ENCODE measurements around the gene KRTAP10-7.
"Not testable (repeated sequence)": the region's sequence is repeated elsewhere in the genome, so short reads cannot be mapped to it uniquely, and the experiment has no call there.

KRTAP10-7 gene

GRCh38 chr21:44600118-44600978 is at the start of gene KRTAP10-7:
Gene KRTAP10-7 (plus strand): TSS chr21:44600597. CDS start chr21:44600622, 25 bp downstream.
- not testable (repeated sequence) for DNase-seq (ENCODE audit: low read depth)

- no peak for DNase-seq (ENCODE audit: low read depth)
Observed at GRCh38 chr21:44550807-44551206, 49.6 kb upstream of the KRTAP10-7 start.

GRCh38 chr21:44551340-44551961 is 48.9 kb upstream of the KRTAP10-7 start, which contains the start of gene KRTAP10-2:
Gene KRTAP10-2 (minus strand): TSS chr21:44551505. CDS start chr21:44551458, 47 bp downstream.
- no peak for DNase-seq (ENCODE audit: low read depth)

GRCh38 chr21:44552136-44552535 is 48.3 kb upstream of the KRTAP10-7 start:
- DNase-seq (ENCODE audit: low read depth): no peak

GRCh38 chr21:44552681-44553080 is 47.7 kb upstream of the KRTAP10-7 start:
- DNase-seq (ENCODE audit: low read depth): no peak

GRCh38 chr21:44555200-44555875 is 45.1 kb upstream of the KRTAP10-7 start:
- no peak for DNase-seq (ENCODE audit: low read depth)

GRCh38 chr21:44556879-44557278 is 43.5 kb upstream of the KRTAP10-7 start:
- no peak for DNase-seq (ENCODE audit: low read depth)

- no peak for DNase-seq (ENCODE audit: low read depth)
Observed at GRCh38 chr21:44557491-44558328, 42.7 kb upstream of the KRTAP10-7 start.

- DNase-seq (ENCODE audit: low read depth): not testable (repeated sequence)
Observed at GRCh38 chr21:44558329-44558675, 42.1 kb upstream of the KRTAP10-7 start.

- no peak for DNase-seq (ENCODE audit: low read depth)
Observed at GRCh38 chr21:44558695-44559094, 41.7 kb upstream of the KRTAP10-7 start, which contains the start of gene KRTAP10-3. Gene KRTAP10-3 (minus strand): TSS chr21:44558795. CDS start chr21:44558715, 80 bp downstream.

GRCh38 chr21:44564099-44564498 is 36.3 kb upstream of the KRTAP10-7 start:
- DNase-seq (ENCODE audit: low read depth): no peak

- DNase-seq (ENCODE audit: low read depth): no peak
Observed at GRCh38 chr21:44564886-44565598, 35.4 kb upstream of the KRTAP10-7 start.

- no peak for DNase-seq (ENCODE audit: low read depth)
Observed at GRCh38 chr21:44566403-44566802, 34.0 kb upstream of the KRTAP10-7 start.

- no peak for DNase-seq (ENCODE audit: low read depth)
Observed at GRCh38 chr21:44567481-44568171, 32.8 kb upstream of the KRTAP10-7 start.

- DNase-seq (ENCODE audit: low read depth): no peak
Observed at GRCh38 chr21:44568261-44568660, 32.1 kb upstream of the KRTAP10-7 start.

- no peak for DNase-seq (ENCODE audit: low read depth)
Observed at GRCh38 chr21:44568667-44569556, 31.5 kb upstream of the KRTAP10-7 start.

- DNase-seq (ENCODE audit: low read depth): no peak
Observed at GRCh38 chr21:44569861-44570517, 30.4 kb upstream of the KRTAP10-7 start.

- no peak for DNase-seq (ENCODE audit: low read depth)
Observed at GRCh38 chr21:44571296-44571695, 29.1 kb upstream of the KRTAP10-7 start.
